HEK293 (cell line): ENCODE measurements around the gene LHX2.

Experiments used
- BCL11B ChIP-seq: fragments of 450-650 bp; formaldehyde crosslinking; IDR thresholded peaks from 2 replicates; pipeline ENCODE4 v1.5.1; 2016; ENCODE audit warnings: low read depth, missing biosample characterization, missing genetic modification characterization
- EGR2 ChIP-seq: fragments of 450-650 bp; formaldehyde crosslinking; IDR thresholded peaks from 2 replicates; pipeline ENCODE4 v1.5.1; 2016; ENCODE audit warnings: low read depth, missing biosample characterization, missing genetic modification characterization
- HOXD13 ChIP-seq: sonication (generic); formaldehyde crosslinking; IDR thresholded peaks from 2 replicates; pipeline ENCODE4 v1.8.0; 2022; ENCODE audit warnings: missing genetic modification reagents, borderline replicate concordance
- IKZF3 ChIP-seq: fragments of 450-650 bp; IDR thresholded peaks from 2 replicates; pipeline ENCODE4 v1.5.0; 2018; ENCODE audit warnings: missing biosample characterization, mild to moderate bottlenecking, missing genetic modification characterization, moderate library complexity
- INSM2 ChIP-seq: fragments of 450-650 bp; formaldehyde crosslinking; IDR thresholded peaks from 2 replicates; pipeline ENCODE4 v1.5.1; 2016; ENCODE audit warnings: missing biosample characterization, missing genetic modification characterization
- OSR2 ChIP-seq: fragments of 450-650 bp; formaldehyde crosslinking; IDR thresholded peaks from 2 replicates; pipeline ENCODE4 v1.5.1; 2016; ENCODE audit warnings: missing biosample characterization, missing genetic modification characterization
- SCRT1 ChIP-seq: fragments of 450-650 bp; formaldehyde crosslinking; IDR thresholded peaks from 2 replicates; pipeline ENCODE4 v1.5.1; 2016; ENCODE audit warnings: missing biosample characterization, missing genetic modification characterization, borderline replicate concordance
- SCRT2 ChIP-seq: fragments of 450-650 bp; formaldehyde crosslinking; IDR thresholded peaks from 2 replicates; pipeline ENCODE4 v1.5.1; 2016; ENCODE audit warnings: missing biosample characterization, missing genetic modification characterization
- SP7 ChIP-seq: fragments of 450-650 bp; formaldehyde crosslinking; IDR thresholded peaks from 2 replicates; pipeline ENCODE4 v1.5.1; 2016; ENCODE audit warnings: missing biosample characterization, missing genetic modification characterization
- ZBTB26 ChIP-seq: fragments of 450-650 bp; formaldehyde crosslinking; optimal IDR thresholded peaks from 2 replicates; pipeline ENCODE3; 2016; ENCODE audit warnings: missing biosample characterization, mild to moderate bottlenecking, missing genetic modification characterization
- ZBTB8A ChIP-seq: fragments of 450-650 bp; formaldehyde crosslinking; IDR thresholded peaks from 2 replicates; pipeline ENCODE4 v1.5.1; 2016; ENCODE audit warnings: missing biosample characterization, missing genetic modification characterization
- ZEB2 ChIP-seq: fragments of 450-650 bp; formaldehyde crosslinking; IDR thresholded peaks from 2 replicates; pipeline ENCODE4 v1.5.1; 2016; ENCODE audit warnings: missing biosample characterization, missing genetic modification characterization
- ZFP69B ChIP-seq: fragments of 450-650 bp; formaldehyde crosslinking; IDR thresholded peaks from 2 replicates; pipeline ENCODE4 v1.5.1; 2016; ENCODE audit warnings: missing biosample characterization, missing genetic modification characterization
- ZNF221 ChIP-seq: fragments of 450-650 bp; formaldehyde crosslinking; IDR thresholded peaks from 2 replicates; pipeline ENCODE4 v1.5.1; 2017; ENCODE audit warnings: missing biosample characterization, missing genetic modification characterization, borderline replicate concordance
- ZNF335 ChIP-seq: fragments of 450-650 bp; formaldehyde crosslinking; conservative IDR thresholded peaks from 2 replicates; pipeline ENCODE4 v1.5.1; 2016; ENCODE audit warnings: missing biosample characterization, missing genetic modification characterization
- ZNF394 ChIP-seq: fragments of 450-650 bp; formaldehyde crosslinking; IDR thresholded peaks from 2 replicates; pipeline ENCODE4 v1.5.1; 2016; ENCODE audit warnings: missing biosample characterization, missing genetic modification characterization, mild to moderate bottlenecking, moderate library complexity, borderline replicate concordance
- ZNF423 ChIP-seq: fragments of 450-650 bp; formaldehyde crosslinking; IDR thresholded peaks from 2 replicates; pipeline ENCODE4 v1.5.1; 2016; ENCODE audit warnings: missing biosample characterization, missing genetic modification characterization
- ZNF560 ChIP-seq: fragments of 450-650 bp; formaldehyde crosslinking; IDR thresholded peaks from 2 replicates; pipeline ENCODE4 v1.5.1; 2017; ENCODE audit warnings: missing biosample characterization, missing genetic modification characterization, borderline replicate concordance
- ZNF629 ChIP-seq: fragments of 450-650 bp; formaldehyde crosslinking; IDR thresholded peaks from 2 replicates; pipeline ENCODE4 v1.5.1; 2017; ENCODE audit warnings: missing biosample characterization, missing genetic modification characterization
- ZNF692 ChIP-seq: fragments of 450-650 bp; formaldehyde crosslinking; IDR thresholded peaks from 2 replicates; pipeline ENCODE4 v1.5.1; 2016; ENCODE audit warnings: missing biosample characterization, missing genetic modification characterization
- ZXDB ChIP-seq: fragments of 450-650 bp; formaldehyde crosslinking; IDR thresholded peaks from 2 replicates; pipeline ENCODE4 v1.5.1; 2016; ENCODE audit warnings: missing biosample characterization, missing genetic modification characterization
- TF ChIP-seq, protein P1 (sequence below): fragments of 450-650 bp; formaldehyde crosslinking; IDR thresholded peaks from 2 replicates; pipeline ENCODE4 v1.5.1; 2016; ENCODE audit warnings: missing biosample characterization, missing genetic modification characterization, borderline replicate concordance
- TF ChIP-seq, protein P2 (sequence below): fragments of 450-650 bp; formaldehyde crosslinking; IDR thresholded peaks from 2 replicates; pipeline ENCODE4 v1.5.1; 2016; ENCODE audit warnings: missing biosample characterization, missing genetic modification characterization
- TF ChIP-seq, protein P3 (sequence below): fragments of 450-650 bp; formaldehyde crosslinking; IDR thresholded peaks from 2 replicates; pipeline ENCODE4 v1.5.1; 2016; ENCODE audit warnings: missing biosample characterization, missing genetic modification characterization

LHX2 gene

GRCh38 chr9:124045076-124045829 lies 33.7 kb downstream of the LHX2 start (continued):
- TF ChIP-seq ZNF394 (no peak), INSM2 (tag by site-specific recombination) (peak; percentile 26; the same call in 1 of the 2 replicates), OSR2 (tag by site-specific recombination) (0 out of 2 replicates have a peak, but pooled peaks have one; percentile 11), BCL11B (no peak; the same call in 1 of the 2 replicates), ZNF629 (tag by site-specific recombination) (0 out of 2 replicates have a peak, but pooled peaks have one; percentile 63), ZEB2 (tag by site-specific recombination) (peak; percentile 66; the same call in 1 of the 2 replicates), ZNF221 (no peak), ZNF423 (tag by site-specific recombination) (peak; percentile 89), HOXD13 (CRISPR knock-in tag) (no peak), IKZF3 (peak; percentile 72), ZXDB (tag by site-specific recombination) (peak; percentile 71), ZNF692 (tag by site-specific recombination) (peak; percentile 87), EGR2 (peak; percentile 58), ZNF560 (tag by site-specific recombination) (no peak), ZBTB26 (peak; percentile 38), SP7 (tag by site-specific recombination) (peak; percentile 66), ZFP69B (peak; percentile 83), SCRT1 (tag by site-specific recombination) (peak; percentile 88), ZNF335 (peak; percentile 78), ZBTB8A (tag by site-specific recombination) (peak; percentile 71), SCRT2 (tag by site-specific recombination) (peak; percentile 99)
- TF ChIP-seq, protein P1, sequence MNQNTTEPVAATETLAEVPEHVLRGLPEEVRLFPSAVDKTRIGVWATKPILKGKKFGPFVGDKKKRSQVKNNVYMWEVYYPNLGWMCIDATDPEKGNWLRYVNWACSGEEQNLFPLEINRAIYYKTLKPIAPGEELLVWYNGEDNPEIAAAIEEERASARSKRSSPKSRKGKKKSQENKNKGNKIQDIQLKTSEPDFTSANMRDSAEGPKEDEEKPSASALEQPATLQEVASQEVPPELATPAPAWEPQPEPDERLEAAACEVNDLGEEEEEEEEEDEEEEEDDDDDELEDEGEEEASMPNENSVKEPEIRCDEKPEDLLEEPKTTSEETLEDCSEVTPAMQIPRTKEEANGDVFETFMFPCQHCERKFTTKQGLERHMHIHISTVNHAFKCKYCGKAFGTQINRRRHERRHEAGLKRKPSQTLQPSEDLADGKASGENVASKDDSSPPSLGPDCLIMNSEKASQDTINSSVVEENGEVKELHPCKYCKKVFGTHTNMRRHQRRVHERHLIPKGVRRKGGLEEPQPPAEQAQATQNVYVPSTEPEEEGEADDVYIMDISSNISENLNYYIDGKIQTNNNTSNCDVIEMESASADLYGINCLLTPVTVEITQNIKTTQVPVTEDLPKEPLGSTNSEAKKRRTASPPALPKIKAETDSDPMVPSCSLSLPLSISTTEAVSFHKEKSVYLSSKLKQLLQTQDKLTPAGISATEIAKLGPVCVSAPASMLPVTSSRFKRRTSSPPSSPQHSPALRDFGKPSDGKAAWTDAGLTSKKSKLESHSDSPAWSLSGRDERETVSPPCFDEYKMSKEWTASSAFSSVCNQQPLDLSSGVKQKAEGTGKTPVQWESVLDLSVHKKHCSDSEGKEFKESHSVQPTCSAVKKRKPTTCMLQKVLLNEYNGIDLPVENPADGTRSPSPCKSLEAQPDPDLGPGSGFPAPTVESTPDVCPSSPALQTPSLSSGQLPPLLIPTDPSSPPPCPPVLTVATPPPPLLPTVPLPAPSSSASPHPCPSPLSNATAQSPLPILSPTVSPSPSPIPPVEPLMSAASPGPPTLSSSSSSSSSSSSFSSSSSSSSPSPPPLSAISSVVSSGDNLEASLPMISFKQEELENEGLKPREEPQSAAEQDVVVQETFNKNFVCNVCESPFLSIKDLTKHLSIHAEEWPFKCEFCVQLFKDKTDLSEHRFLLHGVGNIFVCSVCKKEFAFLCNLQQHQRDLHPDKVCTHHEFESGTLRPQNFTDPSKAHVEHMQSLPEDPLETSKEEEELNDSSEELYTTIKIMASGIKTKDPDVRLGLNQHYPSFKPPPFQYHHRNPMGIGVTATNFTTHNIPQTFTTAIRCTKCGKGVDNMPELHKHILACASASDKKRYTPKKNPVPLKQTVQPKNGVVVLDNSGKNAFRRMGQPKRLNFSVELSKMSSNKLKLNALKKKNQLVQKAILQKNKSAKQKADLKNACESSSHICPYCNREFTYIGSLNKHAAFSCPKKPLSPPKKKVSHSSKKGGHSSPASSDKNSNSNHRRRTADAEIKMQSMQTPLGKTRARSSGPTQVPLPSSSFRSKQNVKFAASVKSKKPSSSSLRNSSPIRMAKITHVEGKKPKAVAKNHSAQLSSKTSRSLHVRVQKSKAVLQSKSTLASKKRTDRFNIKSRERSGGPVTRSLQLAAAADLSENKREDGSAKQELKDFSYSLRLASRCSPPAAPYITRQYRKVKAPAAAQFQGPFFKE (tag by site-specific recombination): no peak
- TF ChIP-seq, protein P2, sequence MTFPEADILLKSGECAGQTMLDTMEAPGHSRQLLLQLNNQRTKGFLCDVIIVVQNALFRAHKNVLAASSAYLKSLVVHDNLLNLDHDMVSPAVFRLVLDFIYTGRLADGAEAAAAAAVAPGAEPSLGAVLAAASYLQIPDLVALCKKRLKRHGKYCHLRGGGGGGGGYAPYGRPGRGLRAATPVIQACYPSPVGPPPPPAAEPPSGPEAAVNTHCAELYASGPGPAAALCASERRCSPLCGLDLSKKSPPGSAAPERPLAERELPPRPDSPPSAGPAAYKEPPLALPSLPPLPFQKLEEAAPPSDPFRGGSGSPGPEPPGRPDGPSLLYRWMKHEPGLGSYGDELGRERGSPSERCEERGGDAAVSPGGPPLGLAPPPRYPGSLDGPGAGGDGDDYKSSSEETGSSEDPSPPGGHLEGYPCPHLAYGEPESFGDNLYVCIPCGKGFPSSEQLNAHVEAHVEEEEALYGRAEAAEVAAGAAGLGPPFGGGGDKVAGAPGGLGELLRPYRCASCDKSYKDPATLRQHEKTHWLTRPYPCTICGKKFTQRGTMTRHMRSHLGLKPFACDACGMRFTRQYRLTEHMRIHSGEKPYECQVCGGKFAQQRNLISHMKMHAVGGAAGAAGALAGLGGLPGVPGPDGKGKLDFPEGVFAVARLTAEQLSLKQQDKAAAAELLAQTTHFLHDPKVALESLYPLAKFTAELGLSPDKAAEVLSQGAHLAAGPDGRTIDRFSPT (tag by site-specific recombination): peak; percentile 43
- TF ChIP-seq, protein P3, sequence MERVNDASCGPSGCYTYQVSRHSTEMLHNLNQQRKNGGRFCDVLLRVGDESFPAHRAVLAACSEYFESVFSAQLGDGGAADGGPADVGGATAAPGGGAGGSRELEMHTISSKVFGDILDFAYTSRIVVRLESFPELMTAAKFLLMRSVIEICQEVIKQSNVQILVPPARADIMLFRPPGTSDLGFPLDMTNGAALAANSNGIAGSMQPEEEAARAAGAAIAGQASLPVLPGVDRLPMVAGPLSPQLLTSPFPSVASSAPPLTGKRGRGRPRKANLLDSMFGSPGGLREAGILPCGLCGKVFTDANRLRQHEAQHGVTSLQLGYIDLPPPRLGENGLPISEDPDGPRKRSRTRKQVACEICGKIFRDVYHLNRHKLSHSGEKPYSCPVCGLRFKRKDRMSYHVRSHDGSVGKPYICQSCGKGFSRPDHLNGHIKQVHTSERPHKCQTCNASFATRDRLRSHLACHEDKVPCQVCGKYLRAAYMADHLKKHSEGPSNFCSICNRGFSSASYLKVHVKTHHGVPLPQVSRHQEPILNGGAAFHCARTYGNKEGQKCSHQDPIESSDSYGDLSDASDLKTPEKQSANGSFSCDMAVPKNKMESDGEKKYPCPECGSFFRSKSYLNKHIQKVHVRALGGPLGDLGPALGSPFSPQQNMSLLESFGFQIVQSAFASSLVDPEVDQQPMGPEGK (tag by site-specific recombination): peak; percentile 90; the same call in 1 of the 2 replicates
